Ovary (tissue), 3 donors: Measurements from ENCODE around the gene HNRNPC.

Experiments
- CTCF ChIP-seq, 3 donors: fragments of 450-650 bp in 2 of 3; fragments of 200-600 bp in 1 of 3; IDR thresholded peaks; one replicate each; pipeline versions ENCODE4 v1.5.1 to v1.8.0; 2016 to 2022; ENCODE audit warnings: antibody characterized with exemption in 3 of 3, mild to moderate bottlenecking in 1 of 3
- EP300 ChIP-seq: sonication (generic); formaldehyde crosslinking; IDR thresholded peaks from one replicate; pipeline ENCODE4 v1.6.1; 2017; ENCODE audit warnings: antibody characterized with exemption
- POLR2A ChIP-seq: fragments of 450-650 bp; IDR thresholded peaks from one replicate; pipeline ENCODE4 v1.6.1; 2017; ENCODE audit warnings: antibody characterized with exemption, mild to moderate bottlenecking, moderate library complexity
- donor health status: DM: no; HTN: no; CAD: no.

GRCh38 chr14:21256539-21257393, 12.5 kb downstream of the HNRNPC start:
- TF ChIP-seq CTCF (IDR thresholded peaks at IDR 0.05) (no peak), POLR2A (no peak), EP300 (no peak)
